MM.1S (cell line): Measurements from ENCODE around the gene HOXB7.

Experiments used
- DNase-seq: peaks from one replicate; pipeline ENCODE4 v3.0.0-alpha.2; 2015
- H2AFZ ChIP-seq: fragments of 300-600 bp; sonication (generic); 2 replicates; pipeline ENCODE4 v1.6.0; 2016; ENCODE audit warnings: antibody characterized with exemption, low read length
- H3F3A ChIP-seq: fragments of 300-600 bp; sonication (generic); 2 replicates; pipeline ENCODE4 v1.6.1; 2016; ENCODE audit warnings: mild to moderate bottlenecking, antibody characterized with exemption, low read length, moderate library complexity, mixed read lengths; ENCODE audit not compliant: insufficient read depth
- H3K27ac ChIP-seq: fragments of 300-600 bp; sonication (generic); 2 replicates; pipeline ENCODE4 v1.5.1; 2016; ENCODE audit warnings: mild to moderate bottlenecking, low read length
- H3K27me3 ChIP-seq: fragments of 300-600 bp; sonication (generic); replicated peaks from 2 replicates; pipeline ENCODE4 v1.6.0; 2016; ENCODE audit warnings: low read length; ENCODE audit not compliant: insufficient read depth
- H3K36me3 ChIP-seq: fragments of 300-600 bp; sonication (generic); replicated peaks from 2 replicates; pipeline ENCODE4 v1.6.1; 2016; ENCODE audit warnings: mild to moderate bottlenecking, low read length, mixed read lengths; ENCODE audit not compliant: insufficient read depth
- H3K4me1 ChIP-seq: fragments of 300-600 bp; sonication (generic); 2 replicates; pipeline ENCODE4 v1.6.1; 2016; ENCODE audit warnings: low read length, mixed read lengths
- H3K4me2 ChIP-seq: fragments of 300-600 bp; sonication (generic); 2 replicates; pipeline ENCODE4 v1.6.0; 2016; ENCODE audit warnings: low read depth, low read length
- H3K4me3 ChIP-seq: fragments of 300-600 bp; sonication (generic); 2 replicates; pipeline ENCODE4 v1.5.1; 2016; ENCODE audit warnings: low read length, mixed read lengths
- H3K79me2 ChIP-seq: fragments of 300-600 bp; sonication (generic); 2 replicates; pipeline ENCODE4 v1.6.1; 2016; ENCODE audit warnings: mixed run types, low read length, mixed read lengths
- H3K9ac ChIP-seq: fragments of 300-600 bp; sonication (generic); 2 replicates; pipeline ENCODE4 v1.6.1; 2016; ENCODE audit warnings: low read length, mixed read lengths
- H3K9me2 ChIP-seq: fragments of 300-600 bp; sonication (generic); replicated peaks from 2 replicates; pipeline ENCODE4 v1.6.1; 2016; ENCODE audit warnings: mild to moderate bottlenecking, low read length, mixed read lengths; ENCODE audit not compliant: insufficient read depth
- H3K9me3 ChIP-seq: fragments of 300-600 bp; sonication (generic); replicated peaks from 2 replicates; pipeline ENCODE4 v1.6.1; 2016; ENCODE audit warnings: mild to moderate bottlenecking, low read length, mixed read lengths; ENCODE audit not compliant: insufficient read depth
- H4K20me1 ChIP-seq: fragments of 300-600 bp; sonication (generic); 2 replicates; pipeline ENCODE4 v1.6.1; 2016; ENCODE audit warnings: mild to moderate bottlenecking, low read length, moderate library complexity, mixed read lengths; ENCODE audit not compliant: insufficient read depth
- EZH2 ChIP-seq: fragments of 300-600 bp; sonication (generic); optimal IDR thresholded peaks from 2 replicates; pipeline ENCODE3; 2017; ENCODE audit warnings: low read depth, mild to moderate bottlenecking, antibody characterized with exemption, low read length, mixed read lengths
- EZH2phosphoT487 ChIP-seq: fragments of 300-600 bp; sonication (generic); IDR thresholded peaks from 2 replicates; pipeline ENCODE4 v1.6.1; 2018; ENCODE audit warnings: antibody characterized with exemption, low read length
- TF ChIP-seq, protein P1 (sequence below): fragments of 300-600 bp; sonication (generic); IDR thresholded peaks from 2 replicates; pipeline ENCODE4 v1.5.1; 2016; ENCODE audit warnings: antibody characterized with exemption, low read length, mixed read lengths

Gene HOXB7

DNA sequence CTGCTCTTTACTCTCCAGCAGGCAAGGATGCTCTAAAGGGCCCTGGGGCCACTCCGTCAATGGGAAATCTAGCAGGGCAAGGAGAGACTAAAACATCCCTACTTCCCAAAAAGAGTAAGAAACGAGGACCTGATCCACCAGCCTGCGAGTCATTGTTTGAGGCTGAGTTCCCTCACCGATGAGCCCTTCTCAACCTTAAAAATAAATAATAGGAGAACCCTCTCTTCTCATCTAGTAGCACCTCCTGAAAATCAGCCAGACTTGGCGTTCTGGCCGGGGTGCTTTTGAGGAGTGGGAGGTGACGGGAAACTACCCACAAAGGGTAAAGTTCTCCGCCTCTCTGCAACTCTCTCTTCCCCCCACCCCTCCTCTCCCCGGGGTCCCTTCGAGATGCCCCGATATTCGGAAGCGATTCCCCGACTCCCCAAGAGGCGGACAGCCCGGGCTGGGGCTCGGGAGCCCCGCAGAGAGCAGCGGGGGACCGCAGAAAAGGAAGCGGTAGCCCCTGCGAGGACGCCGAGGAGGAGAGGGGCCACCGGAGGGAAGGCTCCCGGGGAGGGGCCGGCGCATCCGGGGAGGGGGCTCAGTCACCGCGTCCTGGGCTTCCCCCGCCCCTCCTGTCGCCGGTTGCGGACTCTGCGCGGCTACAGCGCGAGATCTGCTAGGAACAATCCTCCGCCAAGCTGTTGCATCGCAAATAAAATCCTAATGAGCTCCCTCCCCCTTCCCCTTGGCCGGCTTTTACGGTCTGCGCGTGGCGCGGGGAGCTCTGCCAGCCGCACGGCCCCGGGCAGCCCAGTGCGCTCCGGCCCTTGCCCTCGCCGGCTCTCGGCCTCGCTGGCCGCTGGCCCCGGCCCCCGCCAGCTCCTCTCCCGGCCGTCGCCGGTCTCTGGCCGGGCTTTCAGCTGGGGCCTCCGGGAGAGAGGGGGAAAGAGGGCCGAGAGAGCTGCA, 14.0 kb upstream of the HOXB7 start:
- H3K36me3 ChIP-seq, result no peaks in the 10 kb centered on the region
- no peaks in the 10 kb centered on the region for H4K20me1 ChIP-seq
- no peaks in the 10 kb centered on the region for H3K79me2 ChIP-seq
- peaks cover 92% of the 10 kb centered on the region for H3K27me3 ChIP-seq
- H3K9me2 ChIP-seq, result no peaks in the 10 kb centered on the region
- H3K9me3 ChIP-seq, result no peaks in the 10 kb centered on the region
- no peaks in the 10 kb centered on the region for H3K4me1 ChIP-seq
- H3K4me2 ChIP-seq, result peak overlapping the region; percentile 91
- TF ChIP-seq EZH2phosphoT487 (no peak), EZH2 (no peak)
- TF ChIP-seq, protein P1, sequence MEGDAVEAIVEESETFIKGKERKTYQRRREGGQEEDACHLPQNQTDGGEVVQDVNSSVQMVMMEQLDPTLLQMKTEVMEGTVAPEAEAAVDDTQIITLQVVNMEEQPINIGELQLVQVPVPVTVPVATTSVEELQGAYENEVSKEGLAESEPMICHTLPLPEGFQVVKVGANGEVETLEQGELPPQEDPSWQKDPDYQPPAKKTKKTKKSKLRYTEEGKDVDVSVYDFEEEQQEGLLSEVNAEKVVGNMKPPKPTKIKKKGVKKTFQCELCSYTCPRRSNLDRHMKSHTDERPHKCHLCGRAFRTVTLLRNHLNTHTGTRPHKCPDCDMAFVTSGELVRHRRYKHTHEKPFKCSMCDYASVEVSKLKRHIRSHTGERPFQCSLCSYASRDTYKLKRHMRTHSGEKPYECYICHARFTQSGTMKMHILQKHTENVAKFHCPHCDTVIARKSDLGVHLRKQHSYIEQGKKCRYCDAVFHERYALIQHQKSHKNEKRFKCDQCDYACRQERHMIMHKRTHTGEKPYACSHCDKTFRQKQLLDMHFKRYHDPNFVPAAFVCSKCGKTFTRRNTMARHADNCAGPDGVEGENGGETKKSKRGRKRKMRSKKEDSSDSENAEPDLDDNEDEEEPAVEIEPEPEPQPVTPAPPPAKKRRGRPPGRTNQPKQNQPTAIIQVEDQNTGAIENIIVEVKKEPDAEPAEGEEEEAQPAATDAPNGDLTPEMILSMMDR, result no peak
- H3K9ac ChIP-seq, result no peak overlapping the region
- H2AFZ ChIP-seq, result 0 out of 2 replicates have a peak overlapping the region, but pooled peaks have one; percentile 25
- DNase-seq, result no peak
- no peaks in the 10 kb centered on the region for H3F3A ChIP-seq
- no peak overlapping the region for H3K27ac ChIP-seq
- H3K4me3 ChIP-seq, result peak overlapping the region; percentile 52

DNA sequence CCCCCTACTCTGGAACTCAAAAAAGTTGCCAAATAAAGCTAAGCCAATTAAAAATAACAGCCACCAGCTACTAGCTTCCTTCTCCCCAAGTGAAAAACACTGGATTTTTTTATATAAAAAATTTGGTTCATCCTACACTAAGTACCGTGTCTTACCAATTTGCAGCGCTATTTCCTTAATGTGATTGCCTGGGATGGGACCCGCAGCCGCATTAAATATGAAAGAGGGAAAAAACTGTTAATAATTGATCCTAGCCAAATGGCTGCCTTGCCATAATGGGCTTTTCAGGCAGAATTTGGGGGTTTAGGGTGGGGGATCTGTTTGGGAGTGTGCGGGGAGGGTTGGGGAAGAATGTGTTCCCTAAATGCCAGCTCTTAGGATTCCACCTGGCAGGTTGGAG, 13.3 kb upstream of the HOXB7 start:
- no peaks in the 10 kb centered on the region for H4K20me1 ChIP-seq
- no peak overlapping the region for H2AFZ ChIP-seq
- TF ChIP-seq, protein P1, result no peak
- TF ChIP-seq EZH2phosphoT487, result no peak
- TF ChIP-seq EZH2, result no peak
- H3K4me1 ChIP-seq, result no peaks in the 10 kb centered on the region
- H3K9ac ChIP-seq, result no peak overlapping the region
- H3K9me2 ChIP-seq, result no peaks in the 10 kb centered on the region
- H3K36me3 ChIP-seq, result no peaks in the 10 kb centered on the region
- no peak for DNase-seq
- no peaks in the 10 kb centered on the region for H3F3A ChIP-seq
- H3K4me2 ChIP-seq, result no peak overlapping the region
- no peaks in the 10 kb centered on the region for H3K79me2 ChIP-seq
- peaks cover 92% of the 10 kb centered on the region for H3K27me3 ChIP-seq
- H3K9me3 ChIP-seq, result no peaks in the 10 kb centered on the region
- no peak overlapping the region for H3K4me3 ChIP-seq
- no peak overlapping the region for H3K27ac ChIP-seq

DNA sequence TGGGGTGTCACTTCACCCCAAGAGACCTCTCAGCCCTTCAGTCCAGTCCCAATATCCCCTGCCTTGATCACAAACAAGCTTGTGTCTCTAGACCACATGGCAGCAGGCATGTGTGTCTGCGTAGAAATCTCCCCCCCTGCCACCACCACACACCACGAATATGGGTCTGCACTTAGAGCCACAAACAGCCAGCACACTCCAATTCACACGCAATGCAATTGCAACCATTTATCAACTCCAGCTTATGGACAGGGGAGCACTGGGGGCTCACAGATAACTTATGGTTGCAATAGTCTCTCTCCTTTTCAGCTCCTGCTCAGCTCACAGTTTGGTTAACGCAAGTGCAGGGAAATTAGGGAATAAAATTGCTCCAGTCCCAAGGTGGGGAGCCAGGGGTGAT, 12.8 kb upstream of the HOXB7 start:
- no peak for TF ChIP-seq EZH2
- TF ChIP-seq, protein P1, result no peak
- TF ChIP-seq EZH2phosphoT487, result no peak
- H3F3A ChIP-seq, result no peaks in the 10 kb centered on the region
- no peaks in the 10 kb centered on the region for H4K20me1 ChIP-seq
- DNase-seq, result no peak
- no peak overlapping the region for H3K27ac ChIP-seq
- no peak overlapping the region for H3K4me2 ChIP-seq
- no peaks in the 10 kb centered on the region for H3K4me1 ChIP-seq
- no peak overlapping the region for H2AFZ ChIP-seq
- H3K36me3 ChIP-seq, result no peaks in the 10 kb centered on the region
- H3K27me3 ChIP-seq, result peaks cover 92% of the 10 kb centered on the region
- H3K9me2 ChIP-seq, result no peaks in the 10 kb centered on the region
- H3K79me2 ChIP-seq, result no peaks in the 10 kb centered on the region
- H3K9me3 ChIP-seq, result no peaks in the 10 kb centered on the region
- H3K9ac ChIP-seq, result no peak overlapping the region
- H3K4me3 ChIP-seq, result no peak overlapping the region
